IPS-NIHi7 (cell line): ENCODE results near the gene KCNMB2.
"Not testable (repeated sequence)": the region's sequence is repeated elsewhere in the genome, so short reads cannot be mapped to it uniquely, and the experiment has no call there.

Experiments
- DNase-seq: peaks from one replicate; pipeline ENCODE4 v3.0.0; 2012; ENCODE audit warnings: mixed read lengths; ENCODE audit errors: extremely low spot score

The KCNMB2 gene

GRCh38 chr3:178699810-178700209, 163.6 kb downstream of the KCNMB2 start:
- DNase-seq, result no peak

- DNase-seq, result no peak
Observed at GRCh38 chr3:178703268-178703975, 167.2 kb downstream of the KCNMB2 start.

GRCh38 chr3:178705925-178706324, 169.7 kb downstream of the KCNMB2 start:
- DNase-seq, result no peak

GRCh38 chr3:178706411-178706810, 170.2 kb downstream of the KCNMB2 start:
- DNase-seq, result no peak

DNA sequence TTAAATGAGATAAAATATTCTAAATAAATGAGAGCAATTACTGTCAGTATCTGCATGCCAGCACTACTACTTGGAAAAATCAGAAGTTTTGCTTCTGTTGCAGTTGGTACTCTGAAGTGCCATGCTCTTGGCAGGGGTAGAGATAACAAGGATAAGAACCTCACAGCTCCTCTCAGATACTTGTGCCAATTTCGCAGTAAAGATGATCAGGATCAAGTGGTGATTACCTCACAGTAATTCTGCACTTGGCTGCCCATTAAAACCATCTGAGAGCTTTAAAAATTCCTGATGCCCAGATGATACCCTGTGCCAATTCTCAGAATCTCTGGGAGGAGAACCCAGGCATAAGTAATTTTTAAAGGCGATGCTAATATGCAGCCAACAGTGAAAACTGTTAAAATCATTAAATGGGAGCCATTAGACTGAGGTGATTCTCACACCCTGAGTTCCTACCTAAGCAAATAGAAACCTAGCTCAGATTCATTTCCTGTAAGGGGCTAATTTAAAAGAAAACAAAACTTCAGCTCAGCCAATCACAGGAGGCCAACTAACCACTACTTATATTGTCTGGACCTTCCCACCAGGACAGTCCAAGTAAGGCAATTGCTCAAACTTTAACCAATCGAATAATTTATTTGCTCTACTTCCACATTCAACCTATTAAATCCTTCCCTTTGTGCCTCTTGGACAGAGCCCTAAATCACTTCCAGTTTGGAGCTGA, 171.2 kb downstream of the KCNMB2 start:
- DNase-seq, result no peak

- no peak for DNase-seq
Observed at GRCh38 chr3:178709051-178709450, 172.8 kb downstream of the KCNMB2 start.

DNA sequence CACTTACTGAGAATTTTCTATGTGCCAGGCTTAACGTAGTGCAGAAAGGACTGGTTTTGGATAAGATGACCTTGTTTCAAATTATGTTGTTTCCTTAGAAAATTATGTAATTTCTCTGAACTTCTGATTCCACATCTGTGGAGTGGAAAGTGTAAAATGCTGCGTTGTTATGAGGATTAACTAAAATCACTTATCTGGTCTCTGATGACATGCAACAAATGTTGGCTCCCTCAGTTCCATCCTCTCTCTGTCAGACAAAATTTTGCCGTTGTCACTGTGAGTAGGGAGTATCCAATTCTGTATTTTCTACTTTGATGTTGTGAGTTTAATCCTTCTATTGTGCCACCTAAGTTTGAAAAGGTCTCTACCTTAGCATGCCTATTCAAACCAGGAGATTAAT, 175.5 kb downstream of the KCNMB2 start:
- no peak for DNase-seq

DNA sequence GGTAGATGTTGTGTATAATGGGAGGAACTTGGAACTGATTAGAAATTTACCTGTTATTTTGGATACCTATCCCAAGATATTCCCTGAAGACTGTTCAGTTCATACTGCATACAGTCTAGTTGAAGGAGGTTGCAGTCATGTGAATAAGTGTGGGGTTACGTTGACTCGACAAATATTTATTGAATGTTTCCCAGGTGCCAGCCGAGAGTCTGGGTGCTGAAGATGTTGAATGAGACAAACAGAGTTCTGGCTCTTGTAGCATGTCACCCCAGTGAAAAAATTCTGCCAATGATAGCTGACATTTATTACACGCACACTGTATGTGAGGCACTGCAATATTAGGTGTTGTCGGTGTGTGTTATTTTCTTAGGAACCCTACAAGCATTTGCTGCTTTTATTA, 176.0 kb downstream of the KCNMB2 start:
- no peak for DNase-seq

DNA sequence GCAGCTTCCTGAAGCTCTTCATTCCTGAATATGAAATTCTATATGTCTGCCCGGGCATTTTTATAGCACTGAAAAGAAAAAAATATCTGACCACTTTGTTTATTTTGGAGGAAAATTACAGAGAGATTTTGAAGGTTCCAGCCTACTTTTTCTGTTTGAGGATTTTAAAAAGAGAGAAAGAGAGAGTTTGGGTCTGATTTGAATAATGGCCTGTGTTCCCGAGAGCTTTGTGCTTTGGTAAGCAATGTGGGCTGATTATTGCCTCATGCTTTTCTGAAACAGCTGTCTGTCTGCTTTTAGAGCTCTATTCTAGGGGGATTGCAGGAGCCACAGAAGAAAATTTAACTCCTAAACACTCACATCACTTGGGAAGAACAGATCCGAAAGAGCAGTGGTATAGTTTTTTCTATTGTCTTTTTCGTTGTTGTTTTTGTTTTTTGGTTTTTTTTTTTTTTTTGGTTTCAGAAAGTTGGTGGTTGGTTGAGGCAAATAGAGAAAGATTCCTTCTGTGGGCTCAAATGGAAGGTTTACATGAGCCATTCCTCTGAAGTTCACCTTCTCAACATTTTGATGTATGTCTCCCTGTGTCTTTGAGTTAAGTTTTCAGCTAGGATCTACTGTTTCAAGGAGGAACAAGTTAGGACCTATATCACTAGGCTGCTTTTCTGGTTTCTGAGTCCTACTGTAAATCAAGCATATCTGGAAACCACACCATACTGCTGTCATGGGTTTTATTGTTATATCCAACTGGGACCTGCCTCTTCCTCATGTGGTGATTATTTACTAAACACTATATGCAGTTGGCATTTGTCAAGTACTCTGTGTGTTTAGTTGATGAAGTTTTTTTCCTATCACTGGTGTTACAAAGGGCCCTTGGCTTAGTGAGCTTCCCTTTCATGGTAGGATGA, 178.9 kb downstream of the KCNMB2 start:
- no peak for DNase-seq

- no peak for DNase-seq
Observed at GRCh38 chr3:178718995-178719635, 182.9 kb downstream of the KCNMB2 start.

DNA sequence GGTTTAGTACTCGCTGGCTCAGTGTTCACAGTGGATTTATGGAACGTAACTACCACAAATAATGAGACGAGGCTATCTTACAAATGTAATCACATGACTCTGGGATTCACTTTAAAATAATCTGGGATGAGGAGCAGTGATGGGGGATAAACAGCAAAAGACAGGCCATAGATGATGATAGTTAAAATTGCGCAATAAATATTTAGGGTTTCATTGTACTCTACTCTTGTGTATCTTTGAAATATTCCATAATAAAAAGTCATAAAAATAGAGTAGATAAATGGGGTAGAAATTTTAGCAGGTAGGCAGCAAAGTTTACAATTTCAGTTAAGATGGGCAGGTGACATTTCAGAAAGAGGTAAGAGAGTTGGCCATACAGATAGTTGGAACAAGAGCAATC, 196.6 kb downstream of the KCNMB2 start:
- DNase-seq, result no peak

GRCh38 chr3:178735032-178735674, 198.9 kb downstream of the KCNMB2 start:
- no peak for DNase-seq

DNA sequence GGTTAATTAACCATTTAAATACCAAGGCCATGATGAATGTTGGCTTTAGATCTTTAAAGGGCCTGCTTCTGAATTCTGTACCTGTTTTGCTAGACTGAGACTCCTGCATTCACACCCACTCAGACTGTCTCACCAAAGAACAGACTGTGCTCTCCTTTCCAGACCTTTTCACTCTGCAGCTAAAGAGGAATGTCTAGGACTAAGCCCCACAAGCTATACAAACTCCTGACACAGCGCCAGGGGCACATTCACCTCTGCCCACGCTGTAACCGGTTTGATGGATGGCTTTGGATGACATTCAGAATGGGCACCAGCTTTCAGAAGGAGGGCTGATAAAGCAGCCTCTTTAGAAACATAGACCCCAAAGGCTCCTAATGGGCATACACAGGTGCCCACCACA, 200.1 kb downstream of the KCNMB2 start:
- no peak for DNase-seq

- no peak for DNase-seq
Observed at GRCh38 chr3:178739720-178740119, 203.5 kb downstream of the KCNMB2 start.

- no peak for DNase-seq
Observed at GRCh38 chr3:178741020-178741419, 204.8 kb downstream of the KCNMB2 start.

DNA sequence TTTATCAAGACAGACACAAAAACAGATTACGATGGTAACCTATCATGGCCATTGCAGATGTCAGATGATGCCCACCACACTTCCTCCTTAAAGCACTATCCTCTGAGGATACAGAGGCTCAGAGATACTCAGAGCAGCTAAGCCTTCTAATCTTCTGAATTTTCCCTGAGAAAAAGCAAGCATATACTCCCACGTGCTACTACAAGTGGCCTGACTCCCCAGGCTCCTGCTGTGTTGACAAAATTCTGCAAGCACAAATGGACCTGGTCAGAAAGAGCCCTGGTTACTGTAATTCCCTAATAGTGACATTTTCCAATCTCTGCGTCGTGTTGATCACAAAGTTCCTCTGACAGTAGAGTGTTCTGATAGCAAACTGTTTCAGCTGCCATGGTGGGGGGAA, 207.1 kb downstream of the KCNMB2 start:
- DNase-seq, result no peak

GRCh38 chr3:178745861-178746655, 209.8 kb downstream of the KCNMB2 start:
- DNase-seq, result not testable (repeated sequence)

GRCh38 chr3:178748874-178749273, 212.6 kb downstream of the KCNMB2 start:
- no peak for DNase-seq

DNA sequence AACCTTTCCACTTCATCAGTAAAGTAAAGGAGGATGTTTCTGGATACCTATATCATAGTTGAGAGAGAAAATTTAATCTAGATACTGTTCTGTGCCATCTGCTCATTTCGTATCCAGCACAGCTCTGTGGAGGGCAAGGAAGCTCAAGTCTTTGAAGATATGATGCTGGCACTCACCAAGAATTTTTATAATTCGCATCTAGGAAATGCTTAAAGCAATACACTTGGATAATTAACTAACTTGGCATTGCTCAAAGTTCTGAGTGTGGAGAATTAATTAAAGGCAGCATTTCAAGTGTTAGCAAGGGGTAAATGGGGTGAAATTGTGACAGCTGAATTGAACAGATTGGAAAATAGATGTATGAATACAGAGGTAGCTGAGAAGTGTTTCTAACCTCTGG, 213.2 kb downstream of the KCNMB2 start:
- no peak for DNase-seq

- no peak for DNase-seq
Observed at GRCh38 chr3:178750639-178751300, 214.5 kb downstream of the KCNMB2 start.
